PFSK-1 (cell line): ENCODE results near the gene KIF23.

Experiments
- POLR2AphosphoS5 ChIP-seq: IDR thresholded peaks from 2 replicates; pipeline ENCODE4 v1.6.1; 2012; ENCODE audit warnings: low read depth, mild to moderate bottlenecking, control low read depth, low read length, moderate library complexity
- SIN3A ChIP-seq: IDR thresholded peaks from 2 replicates; pipeline ENCODE4 v1.6.1; 2012; ENCODE audit warnings: mild to moderate bottlenecking, low read length, moderate library complexity, borderline replicate concordance; ENCODE audit not compliant: insufficient read depth
- TAF1 ChIP-seq: IDR thresholded peaks from 2 replicates; pipeline ENCODE4 v1.6.1; 2012; ENCODE audit warnings: low read length, control low read depth, borderline replicate concordance; ENCODE audit not compliant: insufficient read depth

DNA sequence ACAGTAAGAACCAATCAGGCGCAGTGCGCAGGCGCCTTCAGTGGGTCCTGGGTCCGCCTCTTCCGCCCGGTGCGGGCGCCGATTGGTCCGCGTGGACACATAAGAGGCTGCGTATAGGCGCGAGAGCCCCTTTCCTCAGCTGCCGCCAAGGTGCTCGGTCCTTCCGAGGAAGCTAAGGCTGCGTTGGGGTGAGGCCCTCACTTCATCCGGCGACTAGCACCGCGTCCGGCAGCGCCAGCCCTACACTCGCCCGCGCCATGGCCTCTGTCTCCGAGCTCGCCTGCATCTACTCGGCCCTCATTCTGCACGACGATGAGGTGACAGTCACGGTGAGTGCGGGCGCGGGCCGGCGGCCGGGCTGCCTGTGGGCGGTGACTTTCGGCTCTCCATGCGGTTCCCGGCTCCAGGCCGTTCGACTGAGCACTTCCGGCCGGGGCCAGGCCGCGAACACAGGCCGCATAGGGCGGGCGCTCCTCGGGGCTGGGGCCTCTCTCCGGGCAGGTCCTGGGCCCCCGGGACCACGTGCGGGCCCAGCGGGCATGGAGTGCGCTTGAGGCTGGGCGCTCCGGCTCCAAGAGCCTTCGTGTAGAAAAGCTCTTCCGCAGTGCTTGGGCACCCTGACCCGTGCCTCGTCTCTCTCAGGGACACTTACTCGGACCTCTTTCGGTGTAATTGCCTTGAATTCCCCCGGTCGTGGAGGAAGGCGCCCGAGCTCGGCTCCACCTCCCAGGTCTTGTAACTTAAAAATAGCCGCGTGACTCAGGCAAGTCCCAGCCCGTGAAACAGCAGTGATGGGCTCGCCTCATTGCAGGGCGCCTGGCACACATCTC, 38.8 kb downstream of the KIF23 start, which contains the start of gene RPLP1:
- TF ChIP-seq TAF1 (peak; percentile 100), SIN3A (peak; percentile 82; the same call in 1 of the 2 replicates), POLR2AphosphoS5 (peak; percentile 100)
